PFSK-1 (cell line): ENCODE data around the gene WNK2.

Experiments
- FOXP2 ChIP-seq: optimal IDR thresholded peaks from 2 replicates; pipeline ENCODE3; 2011; ENCODE audit warnings: borderline replicate concordance, control low read depth, inconsistent platforms; ENCODE audit not compliant: insufficient read depth; ENCODE audit errors: extremely low read length, extremely low read depth
- POLR2AphosphoS5 ChIP-seq: IDR thresholded peaks from 2 replicates; pipeline ENCODE4 v1.6.1; 2012; ENCODE audit warnings: low read depth, mild to moderate bottlenecking, control low read depth, low read length, moderate library complexity
- REST ChIP-seq, 2 experiments: IDR thresholded peaks; 2 replicates each; pipeline versions ENCODE4 v1.6.1 to v1.8.0; 2011 to 2012; ENCODE audit warnings: low read depth in 2 of 2, low read length in 2 of 2, control low read depth in 1 of 2, inconsistent platforms in 1 of 2, mild to moderate bottlenecking in 1 of 2, moderate library complexity in 1 of 2; ENCODE audit not compliant: insufficient read depth in 1 of 2
- SIN3A ChIP-seq: IDR thresholded peaks from 2 replicates; pipeline ENCODE4 v1.6.1; 2012; ENCODE audit warnings: mild to moderate bottlenecking, low read length, moderate library complexity, borderline replicate concordance; ENCODE audit not compliant: insufficient read depth
- TAF1 ChIP-seq: IDR thresholded peaks from 2 replicates; pipeline ENCODE4 v1.6.1; 2012; ENCODE audit warnings: low read length, control low read depth, borderline replicate concordance; ENCODE audit not compliant: insufficient read depth

- TF ChIP-seq POLR2AphosphoS5 (no peak), TAF1 (no peak), REST (IDR thresholded peaks at IDR 0.05; ENCODE audit: insufficient read depth in 1 of 2, low read depth in 2 of 2, low read length in 2 of 2) (no peak), SIN3A (no peak), FOXP2 (no peak)
Measured at GRCh38 chr9:93366119-93366447, 182.1 kb downstream of the WNK2 start.
